HG02763 (cell line): ENCODE results near the gene BPIFB4.

Source experiments
- ATAC-seq: cut with Tn5 transposase; IDR thresholded peaks from one replicate; pipeline ENCODE4 v1.9.1; 2021; ENCODE audit warnings: mild to moderate bottlenecking, moderate library complexity; ENCODE audit not compliant: unreplicated experiment

Gene BPIFB4

DNA sequence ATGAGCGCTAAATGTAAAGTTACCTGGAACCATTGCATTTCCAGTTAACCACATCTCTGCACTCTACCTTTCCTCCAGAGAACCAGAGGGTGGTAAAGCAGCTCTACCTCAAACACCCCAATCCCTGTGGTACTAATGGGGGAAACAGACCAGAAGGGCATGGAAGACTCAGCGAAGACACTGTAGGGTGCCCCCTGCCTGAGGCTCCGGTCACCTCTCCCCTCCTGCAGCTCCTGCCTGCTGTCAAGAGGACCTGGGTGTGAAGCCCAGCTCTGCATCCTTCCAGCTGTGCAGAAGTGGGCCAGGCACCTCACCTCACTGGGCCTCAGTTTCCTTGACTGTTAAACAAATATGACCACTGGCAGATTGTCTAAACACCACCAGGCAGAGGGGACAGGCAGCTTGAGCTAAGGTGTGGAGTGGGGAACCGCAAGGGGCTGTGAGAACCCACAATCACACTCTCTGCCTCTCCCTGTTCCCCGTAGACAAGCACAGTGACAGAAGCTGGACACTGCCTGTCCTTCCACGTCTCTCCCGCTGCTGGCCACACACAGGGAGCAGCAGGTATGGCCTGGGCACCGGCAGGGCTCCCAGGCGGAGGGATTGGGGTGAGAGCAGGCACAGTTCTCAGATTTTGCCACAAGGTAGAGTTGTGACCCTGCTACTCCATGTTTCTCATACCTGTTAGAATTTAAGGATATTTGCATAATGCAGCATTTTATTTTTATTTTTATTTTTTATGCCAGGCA is 79.4 kb downstream of the BPIFB4 start:
- no peak for ATAC-seq

- no peak for ATAC-seq
Observed at GRCh38 chr20:33159713-33160112, 80.3 kb downstream of the BPIFB4 start.

DNA sequence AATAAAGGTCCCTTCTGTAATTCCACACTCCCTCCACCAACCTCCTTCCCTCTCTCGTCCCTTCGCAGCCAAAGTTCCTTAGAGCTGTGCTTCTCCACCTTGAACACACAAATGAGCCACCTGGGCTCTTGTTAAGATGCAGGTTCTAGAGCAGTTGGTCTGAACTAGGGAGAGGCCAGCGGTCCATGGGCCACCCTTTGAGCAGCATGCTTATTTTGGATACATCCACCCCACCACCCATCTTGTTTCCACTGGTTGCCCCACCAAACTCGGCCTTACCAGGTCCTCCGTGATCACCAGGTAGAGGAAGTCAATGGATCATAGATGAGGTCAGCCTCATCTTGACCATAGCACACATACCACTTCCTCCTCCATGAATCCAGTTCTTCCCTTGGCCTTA is 81.2 kb downstream of the BPIFB4 start:
- ATAC-seq = no peak
